Natural killer cell (primary cell): ENCODE data around the gene APOOL. TPM values are rescaled to one million over a fixed set of nuclear protein-coding genes. Genes with fewer than 3 reads are reported as not detected.
"Not testable (repeated sequence)": the region's sequence is repeated elsewhere in the genome, so short reads cannot be mapped to it uniquely, and the experiment has no call there.

Experiments used
- ATAC-seq, 3 donors: fragments of 150-1000 bp in 2 of 3; fragments of 200-7000 bp in 1 of 3; cut with Tn5 transposase; 1 replicate in 1 of 3; 2 replicates in 2 of 3; pipeline ENCODE4 v1.10.0; 2021; ENCODE audit warnings: mild to moderate bottlenecking in 2 of 3, moderate library complexity in 2 of 3
- DNase-seq, 2 donors: peaks; one replicate each; pipeline versions ENCODE4 v3.0.0 to v3.0.0-alpha.2; 2013 to 2021; ENCODE audit warnings: mixed read lengths in 1 of 2
- H3K27ac ChIP-seq: one replicate; pipeline ENCODE4 v1.5.1; 2013; ENCODE audit warnings: mild to moderate bottlenecking, low read length
- H3K27me3 ChIP-seq: one replicate; pipeline ENCODE4 v1.6.1; 2013; ENCODE audit warnings: low read length; ENCODE audit not compliant: control insufficient read depth, insufficient read depth
- H3K36me3 ChIP-seq: one replicate; pipeline ENCODE4 v1.6.1; 2013; ENCODE audit warnings: low read length; ENCODE audit not compliant: control insufficient read depth, insufficient read depth
- H3K4me1 ChIP-seq: one replicate; pipeline ENCODE4 v1.6.1; 2013; ENCODE audit warnings: low read length; ENCODE audit not compliant: control insufficient read depth, insufficient read depth
- H3K4me3 ChIP-seq: one replicate; pipeline ENCODE4 v1.5.1; 2013; ENCODE audit warnings: low read length
- H3K9me3 ChIP-seq: one replicate; pipeline ENCODE4 v1.6.1; 2013; ENCODE audit warnings: low read length; ENCODE audit not compliant: control insufficient read depth, insufficient read depth
- H3K27ac Mint-ChIP-seq, 2 donors: one replicate each; pipeline ENCODE4 v1.8.0; 2022; ENCODE audit warnings: mild to moderate bottlenecking in 2 of 2, mixed read lengths in 2 of 2, moderate library complexity in 1 of 2
- H3K27me3 Mint-ChIP-seq, 2 donors: one replicate each; pipeline ENCODE4 v1.8.0; 2022; ENCODE audit warnings: low read depth in 2 of 2, mixed read lengths in 2 of 2
- H3K36me3 Mint-ChIP-seq: one replicate; pipeline ENCODE4 v1.8.0; 2022; ENCODE audit warnings: mixed read lengths
- H3K4me1 Mint-ChIP-seq, 2 donors: one replicate each; pipeline ENCODE4 v1.8.0; 2022; ENCODE audit warnings: mixed read lengths in 2 of 2
- H3K4me3 Mint-ChIP-seq: one replicate; pipeline ENCODE4 v1.8.0; 2022; ENCODE audit warnings: mild to moderate bottlenecking, moderate library complexity, mixed read lengths
- H3K9me3 Mint-ChIP-seq, 2 donors: one replicate each; pipeline ENCODE4 v1.8.0; 2022; ENCODE audit warnings: mixed read lengths in 2 of 2
- CTCF ChIP-seq: fragments of 200-600 bp; IDR thresholded peaks from one replicate; pipeline ENCODE4 v1.8.0; 2022; ENCODE audit warnings: antibody characterized with exemption
- WGBS: methylation state at CpG from one replicate; pipeline ENCODE4 v1.1.7; 2013; ENCODE audit warnings: missing lambda C conversion rate; ENCODE audit not compliant: insufficient coverage; 5-methylcytosine and 5-hydroxymethylcytosine counted together
- intact Hi-C: fragments of 100-400 bp; cut with micrococcal nuclease; formaldehyde crosslinking; loops from one replicate; pipeline ENCODE4 v1.14.2; 2022
- total RNA-seq, 4 donors: library from RNA; stranded (reverse); fragments of 120-200 nt in 1 of 4; gene quantifications; one replicate each; pipeline versions ENCODE4 v1.2.3 to v1.2.4, GENCODE V29; 2013 to 2022

The APOOL gene
- total RNA-seq, 3 donors from 2014 or later (not counting 1 experiment from before 2014, with no cell fraction given): 8.8 to 12.0 (median 9.8) TPM

GRCh38 chrX:84993150-84993549 is 10.5 kb upstream of the APOOL start:
- Mint-ChIP-seq H3K9me3 (no peaks in the 10 kb centered on the region), H3K27ac (no peak overlapping the region), H3K4me1 (no peaks in the 10 kb centered on the region), H3K36me3 (no peaks in the 10 kb centered on the region), H3K4me3 (no peak overlapping the region), H3K27me3 (peaks cover 8 to 19% of the 10 kb centered on the region in 2 donors)
- no CpG with 5 or more reads among the region's 1 CpG for WGBS
- no peak overlapping the region for H3K4me3 ChIP-seq
- no peaks in the 10 kb centered on the region for H3K36me3 ChIP-seq
- no peak for TF ChIP-seq CTCF
- no peaks in the 10 kb centered on the region for H3K27me3 ChIP-seq
- intact Hi-C loops: no loop called here
- ATAC-seq (no peak), DNase-seq (no peak)
- H3K9me3 ChIP-seq: no peaks in the 10 kb centered on the region
- H3K27ac ChIP-seq: no peak overlapping the region
- H3K4me1 ChIP-seq: no peaks in the 10 kb centered on the region

DNA sequence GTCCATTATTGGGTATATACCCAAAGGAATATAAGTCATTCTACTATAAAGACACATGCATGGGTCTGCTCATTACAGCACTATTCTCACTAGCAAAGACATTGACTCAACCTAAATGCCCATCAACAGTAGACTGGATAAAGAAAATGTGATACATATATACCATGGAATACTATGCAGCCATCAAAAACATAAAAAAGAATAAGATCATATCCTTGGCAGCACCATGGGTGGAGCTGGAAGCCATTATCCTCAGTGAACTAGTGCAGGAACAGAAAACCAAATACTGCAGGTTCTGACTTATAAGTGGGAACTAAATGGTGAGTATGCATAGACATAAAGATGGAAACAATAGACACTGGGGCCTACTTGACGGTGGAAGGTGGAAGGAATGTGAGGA is 2.3 kb upstream of the APOOL start:
- ATAC-seq (no peak), DNase-seq (no peak)
- Mint-ChIP-seq H3K27me3 (peaks cover 4 to 19% of the 10 kb centered on the region in 2 donors), H3K36me3 (no peaks in the 10 kb centered on the region), H3K4me3 (no peak overlapping the region), H3K27ac (no peak overlapping the region), H3K9me3 (no peaks in the 10 kb centered on the region), H3K4me1 (peaks cover 9 to 23% of the 10 kb centered on the region in 2 donors)
- H3K9me3 ChIP-seq: no peaks in the 10 kb centered on the region
- H3K27ac ChIP-seq: no peak overlapping the region
- H3K27me3 ChIP-seq: no peaks in the 10 kb centered on the region
- peaks cover 9% of the 10 kb centered on the region for H3K4me1 ChIP-seq
- H3K36me3 ChIP-seq: no peaks in the 10 kb centered on the region
- no peak overlapping the region for H3K4me3 ChIP-seq
- no CpG with 5 or more reads among the region's 1 CpG for WGBS
- no peak for TF ChIP-seq CTCF
- intact Hi-C loops: no loop called here

GRCh38 chrX:85004255-85004654 is 578 bp downstream of the APOOL start:
- TF ChIP-seq CTCF: no peak
- Mint-ChIP-seq H3K4me3 (peak overlapping the region; percentile 83), H3K27me3 (peaks cover 0 to 12% of the 10 kb centered on the region in 2 donors), H3K27ac (peak overlapping the region; percentile 41 to 81), H3K9me3 (no peaks in the 10 kb centered on the region), H3K4me1 (peaks cover 9 to 43% of the 10 kb centered on the region in 2 donors), H3K36me3 (no peaks in the 10 kb centered on the region)
- H3K27ac ChIP-seq: peak overlapping the region; percentile 54
- no peak for ATAC-seq
- peak overlapping the region; percentile 88 for H3K4me3 ChIP-seq
- H3K9me3 ChIP-seq: no peaks in the 10 kb centered on the region
- no peak for DNase-seq
- WGBS: 8% methylated on average over 10 of the region's 11 CpGs
- peaks cover 9% of the 10 kb centered on the region for H3K4me1 ChIP-seq
- no peaks in the 10 kb centered on the region for H3K36me3 ChIP-seq
- intact Hi-C loops: no loop called here
- H3K27me3 ChIP-seq: no peaks in the 10 kb centered on the region

GRCh38 chrX:85012098-85012497 is 8.4 kb downstream of the APOOL start:
- Histone ChIP-seq H3K4me1 (no peaks in the 10 kb centered on the region), H3K9me3 (no peaks in the 10 kb centered on the region), H3K27ac (no peak overlapping the region), H3K27me3 (no peaks in the 10 kb centered on the region), H3K4me3 (no peak overlapping the region), H3K36me3 (no peaks in the 10 kb centered on the region)
- intact Hi-C loops: no loop called here
- Mint-ChIP-seq H3K27me3 (no peaks in the 10 kb centered on the region), H3K4me1 (peaks cover 12 to 38% of the 10 kb centered on the region in 2 donors), H3K4me3 (no peak overlapping the region), H3K9me3 (no peaks in the 10 kb centered on the region), H3K36me3 (no peaks in the 10 kb centered on the region), H3K27ac (no peak overlapping the region)
- ATAC-seq: no peak
- 100% methylated on average over 1 of the region's 2 CpGs for WGBS
- TF ChIP-seq CTCF: no peak
- DNase-seq: no peak

DNA sequence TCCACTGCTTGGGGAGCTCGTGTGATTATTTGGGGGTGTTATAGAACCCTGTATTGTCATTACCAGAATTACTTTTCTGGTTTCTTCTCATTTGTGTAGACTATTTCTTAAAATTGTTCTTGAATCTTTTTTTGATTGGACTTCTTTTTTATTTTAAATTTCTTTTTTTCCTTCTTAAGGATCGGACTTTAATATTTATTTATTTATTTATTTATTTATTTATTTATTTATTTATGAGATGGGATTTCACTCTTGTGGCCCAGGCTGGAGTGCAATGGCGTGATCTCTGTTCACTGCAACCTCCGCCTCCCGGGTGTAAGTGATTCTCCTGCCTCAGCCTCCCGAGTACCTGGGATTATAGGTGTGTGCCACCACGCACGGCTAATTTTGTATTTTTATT is 11.7 kb downstream of the APOOL start:
- WGBS: 98% methylated on average over 6 of the region's 8 CpGs
- H3K4me3 Mint-ChIP-seq: not testable (repeated sequence)

More for the DNA sequence above, 11.7 kb downstream of the APOOL start:
- H3K9me3 ChIP-seq, H3K36me3 ChIP-seq, DNase-seq, H3K4me1 ChIP-seq, H3K27ac ChIP-seq, H3K27ac Mint-ChIP-seq, H3K9me3 Mint-ChIP-seq, intact Hi-C loops, H3K27me3 Mint-ChIP-seq, H3K27me3 ChIP-seq, H3K4me3 ChIP-seq, ATAC-seq: not testable (repeated sequence)
- Mint-ChIP-seq H3K36me3 (peaks cover 12% of the 10 kb centered on the region), H3K4me1 (peaks cover 8 to 24% of the 10 kb centered on the region in 2 donors)
